Measurements from ENCODE around the gene SMG6.

The SMG6 gene

GRCh38 chr17:2070241-2071023, 233.2 kb downstream of the SMG6 start:
- no peak for DNase-seq

- DNase-seq = no peak
These were observed 235.0 kb downstream of the SMG6 start for GRCh38 chr17:2068519-2069051.

- no peak for DNase-seq
These were observed 235.5 kb downstream of the SMG6 start for GRCh38 chr17:2068031-2068518.

GRCh38 chr17:2067608-2068024, 236.0 kb downstream of the SMG6 start:
- DNase-seq = no peak

GRCh38 chr17:2067048-2067561, 236.5 kb downstream of the SMG6 start:
- no peak for DNase-seq

GRCh38 chr17:2065949-2066400, 237.6 kb downstream of the SMG6 start:
- no peak for DNase-seq

GRCh38 chr17:2064980-2065785, 238.4 kb downstream of the SMG6 start:
- DNase-seq = no peak

- DNase-seq = no peak
These were observed 239.0 kb downstream of the SMG6 start for GRCh38 chr17:2064520-2064971.

DNA sequence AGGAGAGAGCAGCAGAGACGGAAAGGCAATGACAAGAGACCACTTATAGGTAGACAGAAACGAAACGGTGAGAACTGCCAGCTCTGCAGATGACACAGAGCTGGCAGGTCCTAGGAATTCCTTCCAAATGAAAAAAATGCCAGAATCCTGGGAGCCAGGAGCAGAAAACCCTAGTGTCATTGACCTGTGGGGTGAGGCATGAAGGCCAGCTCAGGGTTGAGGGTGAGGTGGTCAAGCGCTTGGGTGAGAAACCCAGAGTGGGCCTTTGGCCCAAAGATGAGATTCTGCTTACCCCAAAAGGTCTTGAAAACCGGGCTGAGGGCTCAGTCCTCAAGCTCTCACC, 239.5 kb downstream of the SMG6 start:
- DNase-seq = no peak

DNA sequence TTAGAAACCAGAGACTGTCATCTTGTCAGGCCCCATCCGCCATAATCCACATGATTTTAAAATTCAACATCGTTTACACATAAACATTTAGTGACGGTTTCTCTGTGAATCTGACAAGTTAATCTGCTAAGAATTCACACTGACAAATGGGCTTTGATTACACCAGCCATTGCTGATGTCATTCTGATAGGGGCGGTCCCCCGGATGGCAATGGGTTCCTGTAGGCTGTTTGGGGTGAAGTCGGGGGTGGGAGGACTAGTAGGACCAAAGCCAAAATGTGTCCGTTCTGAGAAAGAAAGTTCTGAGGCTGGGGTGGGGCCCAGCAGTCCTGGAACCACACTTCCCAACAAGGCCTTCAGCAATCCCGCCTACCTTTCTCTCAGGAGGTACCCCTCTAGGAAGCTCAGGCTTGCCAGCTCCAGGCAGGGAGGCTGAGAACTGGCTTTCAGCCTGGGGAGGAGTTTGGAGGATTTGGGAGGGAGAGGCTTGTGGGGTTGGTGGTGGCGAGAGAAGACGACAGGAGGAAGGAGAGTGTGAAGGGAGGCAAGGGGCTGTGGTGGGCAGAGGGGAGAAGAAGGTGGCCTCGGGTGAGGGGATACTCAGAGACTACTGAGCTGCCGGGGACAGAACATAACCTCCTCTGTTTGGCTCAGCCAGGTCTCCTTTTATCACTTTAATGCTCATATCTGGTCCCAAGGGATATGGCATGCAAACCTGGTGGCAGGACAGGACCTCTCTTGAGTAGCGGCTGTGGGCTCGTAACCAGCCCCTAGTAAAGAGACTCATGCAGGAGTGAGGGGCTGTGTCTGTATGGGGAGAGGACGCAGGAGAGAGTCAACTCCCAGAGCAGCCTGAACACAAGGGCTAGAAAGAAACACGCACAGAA, 240.1 kb downstream of the SMG6 start:
- no peak for DNase-seq

- DNase-seq = no peak
These were observed 240.9 kb downstream of the SMG6 start for GRCh38 chr17:2062571-2063183.

DNA sequence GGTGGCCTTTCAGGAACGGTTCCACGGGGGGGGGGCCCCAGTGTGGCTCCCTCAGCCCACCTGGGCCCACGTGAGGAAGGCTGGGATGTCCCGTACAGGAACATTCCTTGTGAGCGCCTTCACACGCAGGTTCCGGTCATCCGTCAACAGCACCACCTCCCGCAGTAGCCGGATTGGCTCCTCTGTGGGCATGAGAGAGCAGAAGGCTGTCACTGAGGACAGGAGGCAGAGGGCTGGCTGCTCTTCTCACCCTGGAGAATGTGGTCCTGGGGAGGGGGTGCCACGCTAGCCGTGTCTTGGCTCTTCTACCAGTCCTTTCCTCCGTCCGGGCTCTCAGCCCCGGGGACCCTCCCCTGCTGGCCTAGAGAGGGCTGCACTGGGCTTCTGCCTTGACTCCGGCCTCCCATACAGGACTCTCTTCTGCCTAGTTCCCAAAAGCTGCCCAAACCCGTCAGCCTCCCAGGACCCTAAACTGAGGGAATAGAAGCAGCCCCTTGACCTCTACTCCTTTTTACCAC, 242.1 kb downstream of the SMG6 start:
- DNase-seq = no peak

DNA sequence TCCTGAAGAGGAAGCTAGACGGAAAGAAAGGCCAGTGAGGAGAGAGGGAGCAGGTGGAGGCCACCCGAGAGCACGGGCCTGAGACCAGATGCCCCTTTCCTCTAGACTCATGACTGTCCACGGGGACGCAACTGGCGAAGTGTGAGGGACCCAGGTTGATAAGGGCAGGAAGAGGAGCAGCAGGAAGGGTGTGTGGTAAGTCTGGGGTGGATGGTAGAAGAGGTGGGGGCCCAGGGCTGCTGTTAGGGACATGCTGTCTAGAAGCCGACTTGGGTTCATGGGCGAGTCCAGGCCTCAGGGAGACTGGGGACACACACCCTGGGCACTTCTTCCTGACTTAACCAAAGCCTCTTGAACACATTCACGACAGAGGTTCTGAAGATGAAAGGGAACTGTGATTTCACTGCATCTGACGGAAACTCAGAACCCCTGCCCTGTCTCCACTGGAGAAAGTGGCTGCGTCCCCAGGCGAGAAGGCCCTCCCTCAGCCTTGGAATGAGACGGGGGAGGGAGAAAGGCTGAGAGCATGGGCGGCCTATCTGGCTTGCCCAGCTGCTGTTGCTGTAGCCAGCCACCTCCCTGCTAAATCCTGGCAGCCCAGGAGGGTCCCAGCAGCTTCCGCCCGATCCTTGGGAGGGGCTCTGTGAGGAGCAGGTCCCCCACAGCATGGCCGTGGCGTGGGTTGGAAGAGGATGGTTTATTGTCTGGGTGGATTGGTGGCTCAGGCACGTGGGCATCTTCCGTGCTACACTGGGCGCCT, 242.7 kb downstream of the SMG6 start:
- DNase-seq = no peak

- no peak for DNase-seq
These were observed 243.3 kb downstream of the SMG6 start for GRCh38 chr17:2060385-2060658.

DNA sequence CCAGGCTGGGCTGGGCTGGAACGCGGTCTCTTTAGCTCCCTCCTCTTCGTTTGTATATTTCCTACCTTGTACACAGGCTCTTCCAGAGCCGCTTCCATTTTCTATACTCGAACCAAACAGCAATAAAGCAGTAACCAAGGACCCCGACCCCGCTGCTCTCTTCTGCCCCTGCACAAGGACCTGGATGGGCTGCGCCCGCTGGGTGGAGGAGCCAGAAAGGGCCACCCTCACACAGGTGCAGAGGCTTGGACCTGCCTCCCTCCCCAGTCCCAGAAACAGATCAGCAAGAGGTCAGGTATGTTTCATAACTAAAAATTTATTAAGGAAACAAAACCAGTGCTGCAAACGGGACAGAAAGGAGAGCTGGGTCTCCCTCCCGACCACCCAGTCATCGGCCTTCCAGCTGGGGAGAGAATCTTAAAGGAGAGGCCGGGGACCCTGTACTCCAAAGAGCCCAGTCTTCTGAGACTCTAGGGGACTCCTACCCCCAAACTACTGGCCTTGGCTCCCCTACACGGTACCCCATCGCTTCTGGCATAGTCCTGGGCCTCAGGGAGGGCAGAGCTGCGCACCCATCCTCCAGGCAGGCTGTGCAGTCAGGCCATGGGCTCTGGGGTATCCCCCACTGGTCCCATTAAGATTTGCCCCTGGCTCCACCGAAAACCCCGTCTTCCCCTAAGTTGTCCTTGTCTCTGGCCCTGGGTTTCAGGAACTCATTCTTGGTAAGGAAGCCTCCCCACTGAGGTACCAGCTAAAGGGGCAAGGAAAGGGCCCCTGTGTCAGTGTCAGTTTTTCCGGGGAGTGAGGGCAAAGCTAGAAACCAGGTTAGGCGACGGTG, 243.8 kb downstream of the SMG6 start:
- DNase-seq = no peak

GRCh38 chr17:2058586-2059546, 244.7 kb downstream of the SMG6 start:
- DNase-seq = peak; percentile 62

DNA sequence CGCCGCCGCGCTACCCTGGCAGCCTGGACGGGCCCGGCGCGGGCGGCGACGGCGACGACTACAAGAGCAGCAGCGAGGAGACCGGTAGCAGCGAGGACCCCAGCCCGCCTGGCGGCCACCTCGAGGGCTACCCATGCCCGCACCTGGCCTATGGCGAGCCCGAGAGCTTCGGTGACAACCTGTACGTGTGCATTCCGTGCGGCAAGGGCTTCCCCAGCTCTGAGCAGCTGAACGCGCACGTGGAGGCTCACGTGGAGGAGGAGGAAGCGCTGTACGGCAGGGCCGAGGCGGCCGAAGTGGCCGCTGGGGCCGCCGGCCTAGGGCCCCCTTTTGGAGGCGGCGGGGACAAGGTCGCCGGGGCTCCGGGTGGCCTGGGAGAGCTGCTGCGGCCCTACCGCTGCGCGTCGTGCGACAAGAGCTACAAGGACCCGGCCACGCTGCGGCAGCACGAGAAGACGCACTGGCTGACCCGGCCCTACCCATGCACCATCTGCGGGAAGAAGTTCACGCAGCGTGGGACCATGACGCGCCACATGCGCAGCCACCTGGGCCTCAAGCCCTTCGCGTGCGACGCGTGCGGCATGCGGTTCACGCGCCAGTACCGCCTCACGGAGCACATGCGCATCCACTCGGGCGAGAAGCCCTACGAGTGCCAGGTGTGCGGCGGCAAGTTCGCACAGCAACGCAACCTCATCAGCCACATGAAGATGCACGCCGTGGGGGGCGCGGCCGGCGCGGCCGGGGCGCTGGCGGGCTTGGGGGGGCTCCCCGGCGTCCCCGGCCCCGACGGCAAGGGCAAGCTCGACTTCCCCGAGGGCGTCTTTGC, 245.6 kb downstream of the SMG6 start:
- DNase-seq = no peak

GRCh38 chr17:2057175-2057759, 246.3 kb downstream of the SMG6 start:
- DNase-seq = no peak
